HG03103 (cell line): ENCODE results near the gene NXPH3.

Experiments
- ATAC-seq: cut with Tn5 transposase; IDR thresholded peaks from one replicate; pipeline ENCODE4 v1.9.1; 2021; ENCODE audit warnings: low read depth; ENCODE audit not compliant: unreplicated experiment

Gene NXPH3

DNA sequence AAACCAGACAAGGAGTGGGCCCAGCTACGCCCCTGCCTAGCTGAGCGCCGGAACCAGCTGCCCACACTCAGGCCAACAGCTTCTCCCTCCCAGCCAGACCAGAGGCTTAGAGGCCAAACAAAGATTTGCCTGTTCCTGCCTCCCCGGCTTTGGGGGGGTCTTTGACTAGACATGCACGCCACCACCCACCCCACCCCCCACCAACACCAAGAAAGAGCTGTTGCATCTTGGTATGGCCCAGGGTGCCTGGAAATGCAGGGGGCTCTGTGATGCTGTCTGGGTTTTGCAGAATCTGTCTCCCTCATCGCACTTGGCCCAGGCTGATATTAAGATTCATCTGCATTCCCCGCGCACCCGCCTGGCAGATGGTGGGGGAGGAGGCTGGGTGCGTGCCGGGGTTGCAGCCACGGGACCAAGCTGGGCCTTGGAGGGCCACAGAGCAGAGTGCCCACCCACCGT is 1.3 kb upstream of the NXPH3 start:
- no peak for ATAC-seq

GRCh38 chr17:49574945-49575678 is 559 bp upstream of the NXPH3 start:
- no peak for ATAC-seq

DNA sequence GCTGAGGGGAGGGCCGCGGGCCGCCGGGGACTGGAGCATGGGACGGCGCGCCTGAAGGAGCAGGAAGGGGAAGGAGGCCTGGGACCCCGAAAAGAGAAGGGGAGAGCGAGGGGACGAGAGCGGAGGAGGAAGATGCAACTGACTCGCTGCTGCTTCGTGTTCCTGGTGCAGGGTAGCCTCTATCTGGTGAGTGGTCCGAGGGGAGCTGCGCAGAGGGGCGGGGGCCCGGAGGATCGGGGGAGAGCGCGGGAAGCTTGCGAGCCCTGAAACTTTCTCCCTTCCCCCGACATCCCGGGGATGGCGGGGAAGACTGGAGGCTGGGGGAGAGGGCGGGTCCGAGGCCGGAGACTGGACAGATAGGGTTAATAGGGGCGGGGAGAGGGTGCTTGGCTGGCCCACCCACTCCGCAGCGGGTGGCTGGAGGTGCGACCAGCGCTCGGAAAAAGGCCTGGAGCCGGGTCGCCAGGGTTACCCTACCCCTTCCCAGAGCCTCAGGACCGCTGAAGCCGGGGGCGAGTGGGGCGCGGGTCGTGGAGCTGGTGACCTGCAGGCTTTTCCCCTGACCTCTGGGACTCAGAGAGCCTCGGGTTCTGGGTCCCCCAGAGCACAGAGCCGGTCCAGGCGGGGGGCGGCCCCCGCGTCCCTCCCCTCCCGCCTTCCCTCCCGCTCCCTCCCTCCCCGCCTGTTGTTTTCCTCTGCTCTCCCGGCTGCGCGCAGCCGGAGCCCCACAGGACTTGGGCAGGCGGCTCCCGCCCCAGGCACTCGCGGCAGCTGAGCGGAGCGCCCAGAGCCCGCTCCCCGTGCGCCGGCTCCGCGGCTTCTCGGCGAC is 631 bp downstream of the NXPH3 start:
- ATAC-seq: no peak

- ATAC-seq: no peak
These were observed 1.4 kb downstream of the NXPH3 start for GRCh38 chr17:49576917-49577649.

DNA sequence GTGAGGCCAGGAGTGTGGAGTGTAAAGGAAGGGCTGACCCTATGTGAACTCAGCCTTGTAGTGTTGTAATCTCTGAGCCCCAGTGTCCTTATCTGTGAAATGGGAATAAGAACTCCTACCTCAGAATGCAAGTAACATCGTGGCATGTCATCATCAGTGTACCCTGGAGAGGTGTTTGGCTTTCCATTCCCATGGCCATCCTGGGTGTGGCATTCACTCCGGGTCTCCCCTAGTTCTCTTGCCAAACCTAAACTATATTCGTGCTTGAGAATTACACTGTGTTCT is 1.9 kb downstream of the NXPH3 start:
- ATAC-seq: no peak

DNA sequence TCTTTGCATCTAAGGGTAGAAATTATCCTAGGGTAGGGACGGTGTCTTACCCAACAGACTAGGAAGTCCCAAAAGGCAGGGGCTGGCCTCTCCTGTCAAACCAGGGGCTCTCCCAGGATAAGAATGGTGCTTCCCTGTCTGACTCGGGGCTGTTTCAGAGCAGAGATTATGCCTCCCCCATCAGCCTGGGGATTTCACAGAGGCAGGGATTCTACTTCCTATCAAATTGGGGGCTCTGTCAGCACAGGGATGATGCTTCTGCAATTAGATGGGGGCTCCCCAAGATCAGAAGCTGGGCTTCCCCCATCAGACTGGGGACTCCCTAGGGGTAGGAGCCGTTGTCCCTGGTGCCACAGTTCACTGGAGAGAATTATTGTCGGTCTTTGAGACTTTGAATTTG is 2.3 kb downstream of the NXPH3 start:
- ATAC-seq: no peak

- no peak for ATAC-seq
These were observed 2.7 kb downstream of the NXPH3 start for GRCh38 chr17:49578414-49578813.

GRCh38 chr17:49578952-49579500 is 3.4 kb downstream of the NXPH3 start:
- ATAC-seq: no peak

DNA sequence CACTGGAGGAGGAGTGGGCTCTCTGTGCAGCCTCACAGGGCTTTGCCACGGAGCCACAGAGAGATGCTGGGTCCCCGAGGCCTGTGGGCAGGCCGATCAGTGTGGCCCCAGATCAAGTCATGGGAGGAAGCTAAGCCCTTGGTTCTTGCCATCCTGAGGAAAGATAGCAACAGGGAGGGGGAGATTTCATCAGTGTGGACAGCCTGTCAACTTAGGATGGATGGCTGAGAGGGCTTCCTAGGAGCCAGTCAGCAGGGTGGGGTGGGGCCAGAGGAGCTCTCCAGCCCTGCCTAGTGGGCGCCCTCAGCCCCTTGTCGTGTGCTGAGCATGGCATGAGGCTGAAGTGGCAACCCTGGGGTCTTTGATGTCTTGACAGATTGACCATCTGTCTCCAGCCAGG is 3.9 kb downstream of the NXPH3 start:
- no peak for ATAC-seq

GRCh38 chr17:49580055-49580721 is 4.5 kb downstream of the NXPH3 start:
- ATAC-seq: no peak

- no peak for ATAC-seq
These were observed 5.4 kb downstream of the NXPH3 start for GRCh38 chr17:49580981-49581647.

DNA sequence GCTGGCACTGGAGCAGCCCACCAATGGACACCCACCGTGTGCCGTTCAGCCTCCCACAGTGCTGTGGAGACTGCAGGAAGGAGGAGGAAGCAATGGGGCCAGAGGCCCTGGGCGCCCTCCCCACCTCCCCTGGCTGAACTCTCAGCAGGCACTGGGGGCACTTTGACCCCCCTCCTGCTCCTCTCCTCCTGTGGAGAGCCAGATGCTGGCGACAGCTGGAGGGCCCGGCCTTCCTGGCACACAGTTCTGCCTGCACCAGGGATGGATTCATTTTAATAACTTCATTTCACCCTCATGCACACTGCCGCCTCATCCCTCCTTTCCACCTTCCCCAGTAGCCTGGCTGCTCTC is 6.0 kb downstream of the NXPH3 start:
- ATAC-seq: no peak

- ATAC-seq: no peak
These were observed 6.5 kb downstream of the NXPH3 start for GRCh38 chr17:49582055-49582722.

- no peak for ATAC-seq
These were observed 7.1 kb downstream of the NXPH3 start for GRCh38 chr17:49582789-49583188.

GRCh38 chr17:49583226-49583625 is 7.6 kb downstream of the NXPH3 start:
- no peak for ATAC-seq

DNA sequence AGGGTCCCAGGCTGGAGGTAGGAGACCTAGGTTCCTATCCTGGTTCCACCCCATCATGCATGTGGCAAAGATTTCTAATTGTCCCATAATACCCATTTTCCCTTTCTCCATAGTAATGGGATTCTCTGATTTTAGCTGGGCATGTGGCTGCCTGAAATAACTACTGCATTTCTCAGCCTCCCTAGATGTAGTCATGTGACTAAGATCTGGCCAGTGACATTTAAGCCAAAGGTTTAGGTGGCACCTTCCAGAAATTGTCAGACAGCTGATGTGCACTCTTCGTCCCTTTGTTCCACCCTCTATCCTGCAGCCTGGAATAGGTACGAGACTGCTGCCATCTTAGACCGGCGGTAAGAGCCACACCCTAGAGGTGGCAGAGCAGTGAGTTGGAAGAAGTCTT is 8.2 kb downstream of the NXPH3 start:
- ATAC-seq: no peak

DNA sequence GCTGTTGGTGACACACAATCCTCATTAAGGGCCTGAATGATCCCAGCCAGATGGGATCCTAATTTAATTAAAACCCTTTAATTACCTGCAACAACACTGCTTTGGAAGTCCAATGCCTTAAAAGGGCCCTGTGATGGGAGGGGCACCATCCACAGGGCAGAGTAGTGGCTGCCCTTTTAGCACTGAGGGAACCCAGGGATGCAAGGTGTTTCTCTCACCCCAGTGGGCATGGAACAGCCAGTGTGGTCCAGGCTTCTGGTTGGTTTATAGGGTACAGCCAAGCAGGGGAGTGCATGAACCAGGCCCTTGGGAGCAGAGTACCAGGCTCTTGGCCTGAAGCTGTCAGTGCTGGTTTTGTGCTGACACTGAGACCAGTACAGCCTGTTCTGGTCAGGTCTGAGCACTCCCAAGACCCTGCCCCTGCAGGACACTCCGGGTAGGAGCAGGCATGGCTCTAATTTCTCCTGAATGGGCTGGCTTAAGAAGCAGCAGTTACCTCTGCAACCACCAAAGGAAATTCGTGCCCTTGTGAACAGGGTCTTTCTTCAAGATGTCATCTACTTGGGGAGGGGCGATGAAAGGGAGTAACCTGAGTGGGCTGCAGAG is 9.9 kb downstream of the NXPH3 start:
- no peak for ATAC-seq

DNA sequence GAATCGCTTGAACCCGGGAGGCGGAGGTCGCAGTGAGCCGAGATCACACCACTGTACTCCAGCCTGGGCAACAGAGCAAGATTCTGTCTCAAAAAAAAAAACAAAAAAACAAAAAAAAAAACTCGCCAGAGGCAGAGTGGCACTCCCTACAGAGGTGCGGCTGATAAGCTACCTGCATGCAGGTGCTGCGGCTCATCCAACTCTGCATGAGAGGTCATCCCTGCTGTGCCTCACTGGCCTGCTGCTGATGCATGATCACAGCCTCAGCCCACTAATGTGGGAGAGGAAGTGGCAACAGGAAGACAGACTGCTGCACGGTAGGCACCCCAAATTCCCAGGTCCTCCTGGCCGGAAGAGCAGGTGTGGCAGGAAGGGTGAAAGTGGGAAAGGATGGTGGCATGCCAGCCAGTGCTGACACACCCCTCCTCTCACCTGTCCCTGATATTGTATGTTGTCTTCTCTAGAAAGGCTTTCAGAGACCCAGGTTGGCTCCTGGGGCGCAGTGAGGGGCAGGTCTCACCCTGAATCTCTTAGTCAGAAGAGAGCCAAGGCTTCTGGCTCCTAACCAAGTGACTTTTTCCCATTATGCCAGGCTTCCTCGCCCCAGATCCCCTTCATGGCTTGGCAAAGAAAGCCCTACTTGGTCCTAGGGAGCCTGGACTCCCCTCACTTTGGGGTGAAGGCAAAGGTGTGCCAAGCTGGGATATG is 11.8 kb downstream of the NXPH3 start:
- no peak for ATAC-seq

- no peak for ATAC-seq
These were observed 12.6 kb downstream of the NXPH3 start for GRCh38 chr17:49588312-49588711.
